K562 (cell line): Measurements from ENCODE around the gene LLGL2. TPM values are rescaled to one million over a fixed set of nuclear protein-coding genes. Genes with fewer than 3 reads are reported as not detected.
A peak's percentile ranks its signal among the peaks of the same experiment; 100 is the strongest.

Source experiments
- ARID1B ChIP-seq: fragments of 450-650 bp; IDR thresholded peaks from 2 replicates; pipeline ENCODE4 v1.6.1; 2016; ENCODE audit warnings: antibody characterized with exemption, mild to moderate bottlenecking, inconsistent platforms
- ATF1 ChIP-seq, 2 experiments: fragments of 450-650 bp in 1 of 2; IDR thresholded peaks; 2 replicates each; pipeline ENCODE4 v1.6.1; 2016; ENCODE audit warnings: missing compliant biosample characterization in 1 of 2, missing genetic modification characterization in 1 of 2
- FOXP4 ChIP-seq: sonication (generic); formaldehyde crosslinking; IDR thresholded peaks from 2 replicates; pipeline ENCODE4 v1.8.0; 2022; ENCODE audit warnings: mild to moderate bottlenecking, missing genetic modification reagents, borderline replicate concordance
- KDM5B ChIP-seq: fragments of 200-600 bp; sonication (generic); IDR thresholded peaks from 2 replicates; pipeline ENCODE4 v1.6.1; 2012; ENCODE audit warnings: low read depth, mild to moderate bottlenecking, moderate library complexity, low read length, control low read depth, inconsistent platforms; ENCODE audit not compliant: insufficient replicate concordance
- MBD1 ChIP-seq: fragments of 250-450 bp; sonication (Bioruptor Pico); IDR thresholded peaks from 2 replicates; pipeline ENCODE4 v1.8.0; 2022; ENCODE audit warnings: inconsistent platforms
- PML ChIP-seq: IDR thresholded peaks from 2 replicates; pipeline ENCODE4 v1.6.1; 2012; ENCODE audit warnings: low read length, inconsistent platforms
- SMC3 ChIP-seq: conservative IDR thresholded peaks from 2 replicates; pipeline ENCODE4 v1.6.1; 2011; ENCODE audit warnings: low read depth, low read length, improper control_type of control experiment; ENCODE audit not compliant: insufficient read depth
- ZNF263 ChIP-seq: sonication (generic); formaldehyde crosslinking; IDR thresholded peaks from 2 replicates; pipeline ENCODE4 v1.8.0; 2022; ENCODE audit warnings: mild to moderate bottlenecking, missing genetic modification reagents, borderline replicate concordance
- polyA plus RNA-seq, 8 experiments: library from polyadenylated mRNA; depleted of rRNA in 4 of 8; stranded (reverse) in 5 of 8; unstranded in 3 of 8; fragments of >200 nt; fragmentation: Nextera tagmentation in 2 of 8; fragmentation: Illumina TruSeq in 1 of 8; extraction: Ambion mirVana in 2 of 8; extraction: Trizol in 1 of 8; gene quantifications; 2 replicates each; pipeline versions ENCODE4 v1.2.1 to v1.2.3, GENCODE V29; 2011 to 2014; ENCODE audit warnings: inconsistent platforms in 1 of 8, missing spikeins in 1 of 8
- total RNA-seq, 7 experiments: library from RNA; depleted of rRNA in 6 of 7; stranded (reverse); fragments of >200 nt in 6 of 7; fragmentation: Illumina TruSeq in 2 of 7; extraction: Trizol in 2 of 7; gene quantifications; 2 replicates each; pipeline versions ENCODE4 v1.2.1 to v1.2.3, GENCODE V29; 2011 to 2021; ENCODE audit warnings: low replicate concordance in 1 of 7
- TF ChIP-seq, protein P1 (sequence below): fragments of 250-450 bp; sonication (Bioruptor Pico); IDR thresholded peaks from 2 replicates; pipeline ENCODE4 v1.8.0; 2021; ENCODE audit warnings: moderate library complexity, mild to moderate bottlenecking, inconsistent platforms
- TF ChIP-seq, protein P2 (sequence below), 2 experiments: fragments of 450-650 bp; IDR thresholded peaks; 2 replicates each; pipeline ENCODE4 v1.6.1; 2016; ENCODE audit warnings: mild to moderate bottlenecking in 2 of 2, borderline replicate concordance in 1 of 2, low read depth in 1 of 2, moderate library complexity in 1 of 2

The LLGL2 gene
- total and polyA plus RNA-seq, 9 of the 15 experiments (the other 6 are each of a cell fraction or from before 2014, with no cell fraction given), result 0.32 to 24.4 (median 10.2) TPM

DNA sequence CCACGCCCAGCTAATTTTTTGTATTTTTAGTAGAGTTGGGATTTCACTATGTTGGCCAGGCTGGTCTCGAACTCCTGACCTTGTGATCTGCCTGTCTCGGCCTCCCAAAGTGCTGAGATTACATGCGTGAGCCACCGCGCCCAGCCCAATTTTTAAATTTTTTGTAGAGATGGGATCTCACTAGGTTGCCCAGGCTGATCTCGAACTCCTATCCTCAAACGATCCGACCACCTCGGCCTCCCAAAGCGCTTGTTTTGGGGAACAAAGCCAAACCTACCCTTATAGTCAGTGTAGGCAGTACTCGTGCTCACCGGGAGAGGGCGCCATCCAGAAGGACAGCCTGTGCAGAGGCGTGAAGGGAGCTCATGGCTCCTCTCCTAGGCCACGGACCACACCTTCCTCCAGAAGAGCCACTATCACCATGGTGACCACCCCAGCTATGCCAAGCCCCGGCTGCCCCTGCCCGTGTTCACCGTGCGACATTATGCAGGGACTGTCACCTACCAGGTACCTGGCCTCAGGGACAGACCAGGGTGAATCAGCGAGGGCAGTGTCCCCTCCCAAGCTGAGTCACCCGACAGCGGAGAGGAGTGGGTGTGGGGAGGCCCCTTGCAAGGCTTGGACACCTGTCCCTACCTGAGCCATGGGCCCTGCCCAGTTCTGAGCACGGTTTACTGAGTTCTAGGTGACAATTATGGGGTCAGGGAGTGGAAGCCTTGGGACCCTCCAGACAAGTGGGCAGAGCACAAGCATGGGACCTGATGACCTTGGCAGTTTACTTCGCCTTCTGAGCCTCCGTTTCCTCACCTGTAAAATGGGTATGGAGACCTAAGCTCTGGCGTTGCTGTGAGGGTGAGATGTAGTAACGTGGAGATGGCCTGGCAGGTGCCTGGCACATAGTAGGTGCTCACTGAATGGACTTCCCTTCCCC lies 75.8 kb downstream of the LLGL2 start (continued):
- TF ChIP-seq MBD1 (no peak), SMC3 (peak; percentile 71), PML (no peak), KDM5B (no peak), ATF1 (CRISPR knock-in tag; IDR thresholded peaks at IDR 0.05) (no peak), ATF1 (tag; IDR thresholded peaks at IDR 0.05) (no peak), FOXP4 (CRISPR knock-in tag) (no peak), ZNF263 (CRISPR knock-in tag) (peak; percentile 77; the same call in 1 of the 2 replicates), ARID1B (peak; percentile 40)
- TF ChIP-seq, protein P1, sequence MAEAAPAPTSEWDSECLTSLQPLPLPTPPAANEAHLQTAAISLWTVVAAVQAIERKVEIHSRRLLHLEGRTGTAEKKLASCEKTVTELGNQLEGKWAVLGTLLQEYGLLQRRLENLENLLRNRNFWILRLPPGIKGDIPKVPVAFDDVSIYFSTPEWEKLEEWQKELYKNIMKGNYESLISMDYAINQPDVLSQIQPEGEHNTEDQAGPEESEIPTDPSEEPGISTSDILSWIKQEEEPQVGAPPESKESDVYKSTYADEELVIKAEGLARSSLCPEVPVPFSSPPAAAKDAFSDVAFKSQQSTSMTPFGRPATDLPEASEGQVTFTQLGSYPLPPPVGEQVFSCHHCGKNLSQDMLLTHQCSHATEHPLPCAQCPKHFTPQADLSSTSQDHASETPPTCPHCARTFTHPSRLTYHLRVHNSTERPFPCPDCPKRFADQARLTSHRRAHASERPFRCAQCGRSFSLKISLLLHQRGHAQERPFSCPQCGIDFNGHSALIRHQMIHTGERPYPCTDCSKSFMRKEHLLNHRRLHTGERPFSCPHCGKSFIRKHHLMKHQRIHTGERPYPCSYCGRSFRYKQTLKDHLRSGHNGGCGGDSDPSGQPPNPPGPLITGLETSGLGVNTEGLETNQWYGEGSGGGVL (CRISPR knock-in tag), result no peak
- TF ChIP-seq, protein P2, sequence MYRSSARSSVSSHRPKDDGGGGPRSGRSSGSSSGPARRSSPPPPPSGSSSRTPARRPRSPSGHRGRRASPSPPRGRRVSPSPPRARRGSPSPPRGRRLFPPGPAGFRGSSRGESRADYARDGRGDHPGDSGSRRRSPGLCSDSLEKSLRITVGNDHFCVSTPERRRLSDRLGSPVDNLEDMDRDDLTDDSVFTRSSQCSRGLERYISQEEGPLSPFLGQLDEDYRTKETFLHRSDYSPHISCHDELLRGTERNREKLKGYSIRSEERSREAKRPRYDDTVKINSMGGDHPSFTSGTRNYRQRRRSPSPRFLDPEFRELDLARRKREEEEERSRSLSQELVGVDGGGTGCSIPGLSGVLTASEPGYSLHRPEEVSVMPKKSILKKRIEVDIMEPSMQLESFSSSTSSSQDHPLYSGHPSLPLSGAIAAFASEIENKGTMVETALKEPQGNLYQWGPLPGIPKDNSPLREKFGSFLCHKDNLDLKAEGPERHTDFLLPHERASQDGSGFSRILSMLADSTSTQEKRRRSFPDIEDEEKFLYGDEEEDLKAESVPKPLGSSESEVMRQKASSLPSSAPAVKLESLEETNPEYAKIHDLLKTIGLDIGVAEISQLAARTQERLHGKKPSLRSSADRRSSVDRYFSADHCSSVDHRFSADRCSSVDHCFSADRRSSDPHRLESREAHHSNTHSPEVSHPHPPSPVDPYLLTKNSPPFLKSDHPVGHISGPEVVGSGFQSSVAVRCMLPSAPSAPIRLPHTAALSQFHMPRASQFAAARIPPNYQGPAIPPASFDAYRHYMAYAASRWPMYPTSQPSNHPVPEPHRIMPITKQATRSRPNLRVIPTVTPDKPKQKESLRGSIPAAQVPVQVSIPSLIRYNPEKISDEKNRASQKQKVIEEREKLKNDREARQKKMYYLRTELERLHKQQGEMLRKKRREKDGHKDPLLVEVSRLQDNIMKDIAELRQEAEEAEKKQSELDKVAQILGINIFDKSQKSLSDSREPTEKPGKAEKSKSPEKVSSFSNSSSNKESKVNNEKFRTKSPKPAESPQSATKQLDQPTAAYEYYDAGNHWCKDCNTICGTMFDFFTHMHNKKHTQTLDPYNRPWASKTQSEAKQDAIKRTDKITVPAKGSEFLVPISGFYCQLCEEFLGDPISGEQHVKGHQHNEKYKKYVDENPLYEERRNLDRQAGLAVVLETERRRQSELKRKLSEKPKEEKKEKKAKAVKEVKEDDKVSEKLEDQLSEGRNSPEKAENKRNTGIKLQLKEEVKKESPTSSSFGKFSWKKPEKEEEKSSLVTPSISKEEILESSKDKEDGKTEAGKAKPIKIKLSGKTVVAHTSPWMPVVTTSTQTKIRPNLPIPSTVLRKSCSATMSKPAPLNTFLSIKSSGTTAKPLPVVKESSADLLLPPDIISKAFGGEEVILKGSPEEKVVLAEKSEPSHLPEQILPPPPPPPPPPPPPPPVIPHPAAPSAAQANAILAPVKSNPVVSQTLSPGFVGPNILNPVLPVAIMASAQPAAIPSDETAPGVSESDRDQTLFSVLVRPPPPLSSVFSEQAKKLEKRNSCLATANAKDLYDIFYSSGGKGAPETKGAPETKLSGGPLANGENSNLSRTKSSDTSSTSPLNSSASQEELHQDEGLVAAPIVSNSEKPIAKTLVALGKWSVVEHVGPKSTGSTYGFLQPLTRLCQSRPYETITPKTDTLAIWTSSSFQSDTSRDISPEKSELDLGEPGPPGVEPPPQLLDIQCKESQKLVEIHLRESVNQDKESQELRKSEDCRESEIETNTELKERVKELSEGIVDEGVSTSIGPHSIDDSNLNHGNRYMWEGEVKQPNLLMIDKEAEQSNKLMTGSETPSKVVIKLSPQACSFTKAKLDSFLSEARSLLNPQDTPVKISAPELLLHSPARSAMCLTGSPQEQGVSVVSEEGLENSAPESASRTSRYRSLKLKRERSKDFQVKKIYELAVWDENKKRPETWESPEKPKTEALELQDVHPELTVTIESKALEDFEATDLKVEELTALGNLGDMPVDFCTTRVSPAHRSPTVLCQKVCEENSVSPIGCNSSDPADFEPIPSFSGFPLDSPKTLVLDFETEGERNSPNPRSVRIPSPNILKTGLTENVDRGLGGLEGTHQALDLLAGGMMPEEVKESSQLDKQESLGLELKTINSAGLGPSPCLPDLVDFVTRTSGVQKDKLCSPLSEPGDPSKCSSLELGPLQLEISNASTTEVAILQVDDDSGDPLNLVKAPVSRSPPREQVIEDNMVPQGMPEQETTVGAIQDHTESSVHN (IDR thresholded peaks at IDR 0.05; ENCODE audit: borderline replicate concordance in 1 of 2, low read depth in 1 of 2), result no peak
